Loucy (cell line): Measurements from ENCODE around the gene MTHFD1.

Experiments
- H2AFZ ChIP-seq: fragments of 200-600 bp; sonication (generic); 2 replicates; pipeline ENCODE4 v1.6.0; 2016; ENCODE audit warnings: antibody characterized with exemption, mild to moderate bottlenecking, low read length, moderate library complexity
- H3F3A ChIP-seq: fragments of 200-600 bp; 2 replicates; pipeline ENCODE4 v1.6.0; 2016; ENCODE audit warnings: antibody characterized with exemption, low read depth, mild to moderate bottlenecking
- H3K27me3 ChIP-seq: fragments of 200-600 bp; sonication (generic); 2 replicates; pipeline ENCODE4 v1.6.1; 2014; ENCODE audit warnings: low read length, mild to moderate bottlenecking; ENCODE audit not compliant: insufficient read depth, poor library complexity, severe bottlenecking
- H3K36me3 ChIP-seq: fragments of 200-600 bp; sonication (generic); 2 replicates; pipeline ENCODE4 v1.6.1; 2016; ENCODE audit warnings: low read length; ENCODE audit not compliant: insufficient read depth
- H3K4me1 ChIP-seq: fragments of 200-600 bp; sonication (generic); 2 replicates; pipeline ENCODE4 v1.5.1; 2014; ENCODE audit warnings: low read length, mild to moderate bottlenecking; ENCODE audit not compliant: insufficient read depth, poor library complexity, severe bottlenecking
- H3K4me2 ChIP-seq: fragments of 200-600 bp; sonication (generic); 2 replicates; pipeline ENCODE4 v1.6.0; 2014; ENCODE audit warnings: antibody characterized with exemption, low read length, low read depth, mild to moderate bottlenecking; ENCODE audit not compliant: poor library complexity, severe bottlenecking
- H3K4me3 ChIP-seq: fragments of 200-600 bp; sonication (generic); 2 replicates; pipeline ENCODE4 v1.5.1; 2014; ENCODE audit warnings: low read length, mild to moderate bottlenecking, mixed read lengths; ENCODE audit not compliant: poor library complexity, severe bottlenecking
- H3K79me2 ChIP-seq: fragments of 200-600 bp; sonication (generic); 2 replicates; pipeline ENCODE4 v1.6.1; 2014; ENCODE audit warnings: low read length; ENCODE audit not compliant: insufficient read depth
- H3K9ac ChIP-seq: fragments of 200-600 bp; sonication (generic); 2 replicates; pipeline ENCODE4 v1.6.0; 2014; ENCODE audit warnings: mild to moderate bottlenecking, low read depth, low read length, moderate library complexity; ENCODE audit not compliant: poor library complexity, severe bottlenecking
- H3K9me2 ChIP-seq: fragments of 200-600 bp; sonication (generic); replicated peaks from 2 replicates; pipeline ENCODE4 v1.6.1; 2016; ENCODE audit warnings: low read depth, low read length, mixed read lengths
- H3K9me3 ChIP-seq: fragments of 200-600 bp; sonication (generic); 2 replicates; pipeline ENCODE4 v1.6.1; 2014; ENCODE audit warnings: mild to moderate bottlenecking, antibody characterized with exemption, low read length, low read depth; ENCODE audit not compliant: insufficient read depth
- H4K20me1 ChIP-seq: fragments of 200-600 bp; sonication (generic); 2 replicates; pipeline ENCODE4 v1.6.0; 2014; ENCODE audit warnings: antibody characterized with exemption, low read length, mild to moderate bottlenecking; ENCODE audit not compliant: insufficient read depth, poor library complexity, severe bottlenecking
- CTCF ChIP-seq: fragments of 200-600 bp; sonication (generic); conservative IDR thresholded peaks from 2 replicates; pipeline ENCODE4 v1.5.1; 2014; ENCODE audit warnings: mild to moderate bottlenecking, antibody characterized with exemption, low read length
- EZH2phosphoT487 ChIP-seq: fragments of 200-600 bp; IDR thresholded peaks from 2 replicates; pipeline ENCODE4 v1.6.1; 2018; ENCODE audit warnings: antibody characterized with exemption, mild to moderate bottlenecking, moderate library complexity, borderline replicate concordance

The MTHFD1 gene

GRCh38 chr14:64387782-64388532, at the start of gene MTHFD1:
Gene MTHFD1, plus strand, starts transcription at chr14:64388353. Its CDS starts 75 bp downstream, at chr14:64388428.
- Histone ChIP-seq H4K20me1 (peaks cover 16% of the 10 kb centered on the region), H3K9me3 (no peaks in the 10 kb centered on the region), H3K4me2 (peak within 1 kb of the TSS; percentile 96), H3K9ac (peak within 1 kb of the TSS; percentile 98), H3K4me3 (peak within 1 kb of the TSS; percentile 96), H3K36me3 (no peaks in the 10 kb centered on the region), H2AFZ (peak within 1 kb of the TSS; percentile 99), H3F3A (no peaks in the 10 kb centered on the region), H3K4me1 (peaks cover 44% of the 10 kb centered on the region), H3K9me2 (no peaks in the 10 kb centered on the region), H3K27me3 (no peaks in the 10 kb centered on the region), H3K79me2 (peaks cover 62% of the 10 kb centered on the region)
- no peak for TF ChIP-seq EZH2phosphoT487
- no peak for TF ChIP-seq CTCF

- peak overlapping the region; percentile 96 for H3K4me3 ChIP-seq
- no peak for TF ChIP-seq CTCF
- no peak for TF ChIP-seq EZH2phosphoT487
Measured at GRCh38 chr14:64338616-64339316, 49.4 kb upstream of the MTHFD1 start.

GRCh38 chr14:64340560-64341196, 47.5 kb upstream of the MTHFD1 start:
- H3K79me2 ChIP-seq: peaks cover 18% of the 10 kb centered on the region
- no peak overlapping the region for H3K4me3 ChIP-seq

More at GRCh38 chr14:64338616-64339316, 49.4 kb upstream of the MTHFD1 start:
- Histone ChIP-seq H3K27me3 (no peaks in the 10 kb centered on the region), H3K4me1 (peaks cover 19% of the 10 kb centered on the region), H4K20me1 (no peaks in the 10 kb centered on the region), H3K4me2 (peak overlapping the region; percentile 86), H3F3A (no peaks in the 10 kb centered on the region), H3K36me3 (no peaks in the 10 kb centered on the region), H3K9me2 (no peaks in the 10 kb centered on the region), H3K9me3 (no peaks in the 10 kb centered on the region), H3K9ac (peak overlapping the region; percentile 92), H2AFZ (peak overlapping the region; percentile 87), H3K79me2 (peaks cover 18% of the 10 kb centered on the region)

More at GRCh38 chr14:64340560-64341196, 47.5 kb upstream of the MTHFD1 start:
- H3K4me2 ChIP-seq: no peak overlapping the region
- no peaks in the 10 kb centered on the region for H3K9me3 ChIP-seq
- no peaks in the 10 kb centered on the region for H3K9me2 ChIP-seq
- H3K36me3 ChIP-seq: no peaks in the 10 kb centered on the region
- TF ChIP-seq CTCF: no peak
- TF ChIP-seq EZH2phosphoT487: no peak
- H3K27me3 ChIP-seq: no peaks in the 10 kb centered on the region
- no peak overlapping the region for H3K9ac ChIP-seq
- H3F3A ChIP-seq: no peaks in the 10 kb centered on the region
- H2AFZ ChIP-seq: no peak overlapping the region
- peaks cover 19% of the 10 kb centered on the region for H3K4me1 ChIP-seq
- H4K20me1 ChIP-seq: no peaks in the 10 kb centered on the region
